KMS-11 (cell line): ENCODE results near the gene WRNIP1.

ENCODE experiments used
- H2AFZ ChIP-seq: fragments of 200-600 bp; sonication (generic); 2 replicates; pipeline ENCODE4 v1.6.1; 2016; ENCODE audit warnings: antibody characterized with exemption, mixed run types, low read depth
- H3K27ac ChIP-seq: fragments of 200-600 bp; sonication (generic); 2 replicates; pipeline ENCODE4 v1.6.1; 2016; ENCODE audit warnings: mild to moderate bottlenecking, mixed run types
- H3K27me3 ChIP-seq: fragments of 200-600 bp; sonication (generic); 2 replicates; pipeline ENCODE4 v1.6.1; 2017; ENCODE audit warnings: mild to moderate bottlenecking, low read depth, mixed run types, moderate library complexity; ENCODE audit not compliant: insufficient read depth
- H3K36me3 ChIP-seq: fragments of 200-600 bp; sonication (generic); 2 replicates; pipeline ENCODE4 v1.6.1; 2017; ENCODE audit warnings: mild to moderate bottlenecking, mixed run types; ENCODE audit not compliant: insufficient read depth
- H3K4me1 ChIP-seq: fragments of 200-600 bp; sonication (generic); 2 replicates; pipeline ENCODE4 v1.6.1; 2016; ENCODE audit warnings: mild to moderate bottlenecking, low read depth, mixed run types; ENCODE audit not compliant: poor library complexity, severe bottlenecking
- H3K4me2 ChIP-seq: fragments of 200-600 bp; sonication (generic); 2 replicates; pipeline ENCODE4 v1.7.0; 2016; ENCODE audit warnings: mild to moderate bottlenecking, mixed run types
- H3K4me3 ChIP-seq: fragments of 200-600 bp; sonication (generic); IDR thresholded peaks from 2 replicates; pipeline ENCODE4 v1.6.1; 2017; ENCODE audit warnings: low read depth, low read length, mixed read lengths; ENCODE audit not compliant: insufficient read depth
- H3K79me2 ChIP-seq: fragments of 200-600 bp; sonication (generic); 2 replicates; pipeline ENCODE4 v1.6.1; 2016; ENCODE audit warnings: low read depth, mixed run types; ENCODE audit not compliant: insufficient read depth
- H3K9ac ChIP-seq: fragments of 200-600 bp; sonication (generic); 2 replicates; pipeline ENCODE4 v1.6.1; 2016; ENCODE audit warnings: mild to moderate bottlenecking, mixed run types
- H4K20me1 ChIP-seq: fragments of 200-600 bp; sonication (generic); 2 replicates; pipeline ENCODE4 v1.6.1; 2016; ENCODE audit warnings: mild to moderate bottlenecking, mixed run types; ENCODE audit not compliant: insufficient read depth
- CTCF ChIP-seq: fragments of 200-600 bp; sonication (generic); conservative IDR thresholded peaks from 2 replicates; pipeline ENCODE4 v1.6.1; 2017; ENCODE audit warnings: low read depth, mild to moderate bottlenecking, antibody characterized with exemption, low read length, moderate library complexity, mixed read lengths

The WRNIP1 gene

GRCh38 chr6:2790588-2791449, 25.6 kb downstream of the WRNIP1 start:
- no peak overlapping the region for H3K4me2 ChIP-seq
- TF ChIP-seq CTCF: peak; percentile 70
- H4K20me1 ChIP-seq: no peaks in the 10 kb centered on the region
- no peaks in the 10 kb centered on the region for H3K79me2 ChIP-seq
- H3K4me3 ChIP-seq: no peak overlapping the region
- no peaks in the 10 kb centered on the region for H3K4me1 ChIP-seq
- no peaks in the 10 kb centered on the region for H3K27me3 ChIP-seq
- H3K36me3 ChIP-seq: no peaks in the 10 kb centered on the region
- no peak overlapping the region for H2AFZ ChIP-seq
- no peak overlapping the region for H3K27ac ChIP-seq
- no peak overlapping the region for H3K9ac ChIP-seq

- no peak overlapping the region for H3K4me3 ChIP-seq
- no peaks in the 10 kb centered on the region for H4K20me1 ChIP-seq
- no peaks in the 10 kb centered on the region for H3K4me1 ChIP-seq
- TF ChIP-seq CTCF: 0 out of 2 replicates have a peak, but pooled peaks have one; percentile 5
- no peaks in the 10 kb centered on the region for H3K27me3 ChIP-seq
- H3K9ac ChIP-seq: no peak overlapping the region
- H3K36me3 ChIP-seq: no peaks in the 10 kb centered on the region
- no peak overlapping the region for H2AFZ ChIP-seq
- no peak overlapping the region for H3K27ac ChIP-seq
- no peaks in the 10 kb centered on the region for H3K79me2 ChIP-seq
- H3K4me2 ChIP-seq: no peak overlapping the region
These were observed 26.3 kb downstream of the WRNIP1 start for GRCh38 chr6:2791450-2791974.

- H2AFZ ChIP-seq: no peak overlapping the region
- no peaks in the 10 kb centered on the region for H3K27me3 ChIP-seq
- H4K20me1 ChIP-seq: no peaks in the 10 kb centered on the region
- no peak for TF ChIP-seq CTCF
- H3K4me2 ChIP-seq: no peak overlapping the region
- H3K79me2 ChIP-seq: no peaks in the 10 kb centered on the region
- no peaks in the 10 kb centered on the region for H3K4me1 ChIP-seq
- no peaks in the 10 kb centered on the region for H3K36me3 ChIP-seq
- no peak overlapping the region for H3K4me3 ChIP-seq
- no peak overlapping the region for H3K27ac ChIP-seq
- H3K9ac ChIP-seq: no peak overlapping the region
These were observed 27.3 kb downstream of the WRNIP1 start for GRCh38 chr6:2792330-2793110.

- no peak overlapping the region for H3K4me2 ChIP-seq
- H3K27me3 ChIP-seq: no peaks in the 10 kb centered on the region
- H3K9ac ChIP-seq: no peak overlapping the region
- no peaks in the 10 kb centered on the region for H3K79me2 ChIP-seq
- H3K4me1 ChIP-seq: no peaks in the 10 kb centered on the region
- no peak for TF ChIP-seq CTCF
- H3K27ac ChIP-seq: no peak overlapping the region
- no peak overlapping the region for H2AFZ ChIP-seq
- no peaks in the 10 kb centered on the region for H3K36me3 ChIP-seq
- H3K4me3 ChIP-seq: no peak overlapping the region
- no peaks in the 10 kb centered on the region for H4K20me1 ChIP-seq
These were observed 28.4 kb downstream of the WRNIP1 start for GRCh38 chr6:2793534-2794151.
